Activated naive CD8-positive, alpha-beta T cell treated with anti-CD3 and anti-CD28 coated beads, Interleukin-2, amount 10 ng/mL, durations not matched to agents 7 days and 5 days (primary cell): ENCODE results near the gene SOCS3. TPM values are rescaled to one million over a fixed set of nuclear protein-coding genes. Genes with fewer than 3 reads are reported as not detected.

Experiments used
- ATAC-seq: fragments of 150-1000 bp; cut with Tn5 transposase; one replicate; pipeline ENCODE4 v1.10.0; 2021; ENCODE audit warnings: low read depth, moderate library complexity
- POLR2A ChIA-PET: fragments of 350-600 bp; sonication (Branson Sonifier 250); formaldehyde crosslinking; loops from one replicate; lab custom pipeline; 2021; ENCODE audit warnings: antibody characterized with exemption; lab: Charles Lee
- DNase-seq: peaks from one replicate; pipeline ENCODE4 v3.0.0; 2021
- H3K27ac Mint-ChIP-seq: one replicate; pipeline ENCODE4 v1.8.0; 2022; ENCODE audit warnings: mild to moderate bottlenecking, mixed read lengths
- H3K27me3 Mint-ChIP-seq: one replicate; pipeline ENCODE4 v1.8.0; 2022; ENCODE audit warnings: mild to moderate bottlenecking, moderate library complexity, mixed read lengths
- H3K36me3 Mint-ChIP-seq: one replicate; pipeline ENCODE4 v1.8.0; 2021; ENCODE audit warnings: mild to moderate bottlenecking, mixed read lengths
- H3K4me1 Mint-ChIP-seq: one replicate; pipeline ENCODE4 v1.8.0; 2021; ENCODE audit warnings: mixed read lengths
- H3K4me3 Mint-ChIP-seq: one replicate; pipeline ENCODE4 v1.8.0; 2022; ENCODE audit warnings: mild to moderate bottlenecking, moderate library complexity, mixed read lengths
- H3K9me3 Mint-ChIP-seq: one replicate; pipeline ENCODE4 v1.8.0; 2021; ENCODE audit warnings: mixed read lengths
- total RNA-seq, 2 experiments: library from RNA; stranded (reverse); gene quantifications; one replicate each; pipeline ENCODE4 v1.2.3, GENCODE V29; 2021

SOCS3 gene
- total RNA-seq, 2 experiments from 2014 or later = 6.6 to 6.7 TPM

GRCh38 chr17:78369791-78370381 is 10.0 kb upstream of the SOCS3 start:
- Mint-ChIP-seq H3K4me3 (no peak overlapping the region), H3K27me3 (peaks cover 21% of the 10 kb centered on the region), H3K9me3 (no peaks in the 10 kb centered on the region), H3K4me1 (peaks cover 3% of the 10 kb centered on the region), H3K27ac (no peak overlapping the region), H3K36me3 (no peaks in the 10 kb centered on the region)
- no peak for DNase-seq
- ATAC-seq = no peak
- POLR2A ChIA-PET = interaction anchor here (0.7 kb wide), 1 partner anchor 9 kb away, joined by 3 read pairs; the partner anchor contains the start of gene PGS1

GRCh38 chr17:78368854-78369495 is 9.1 kb upstream of the SOCS3 start:
- POLR2A ChIA-PET = interaction anchor here (0.6 to 1.4 kb wide), 2 partner anchors 9 to 31 kb away, joined by 3 to 5 read pairs; partner anchors contain the start of gene PGS1
- Mint-ChIP-seq H3K27me3 (peaks cover 29% of the 10 kb centered on the region), H3K4me3 (no peak overlapping the region), H3K27ac (no peak overlapping the region), H3K9me3 (no peaks in the 10 kb centered on the region), H3K36me3 (no peaks in the 10 kb centered on the region), H3K4me1 (peaks cover 9% of the 10 kb centered on the region)
- no peak for ATAC-seq
- DNase-seq = no peak

GRCh38 chr17:78368348-78368747 is 8.5 kb upstream of the SOCS3 start:
- DNase-seq (no peak), ATAC-seq (no peak)
- H3K9me3 Mint-ChIP-seq = no peaks in the 10 kb centered on the region
- no peaks in the 10 kb centered on the region for H3K36me3 Mint-ChIP-seq
- no peak overlapping the region for H3K27ac Mint-ChIP-seq
- POLR2A ChIA-PET = interaction anchor here (0.6 to 1.4 kb wide), 2 partner anchors 10 to 32 kb away, joined by 3 to 5 read pairs; partner anchors contain the start of gene PGS1
- peaks cover 9% of the 10 kb centered on the region for H3K4me1 Mint-ChIP-seq
- no peak overlapping the region for H3K4me3 Mint-ChIP-seq
- H3K27me3 Mint-ChIP-seq = peaks cover 34% of the 10 kb centered on the region

- no peak overlapping the region for H3K27ac Mint-ChIP-seq
- H3K27me3 Mint-ChIP-seq = peaks cover 42% of the 10 kb centered on the region
- POLR2A ChIA-PET = no interaction called here
- ATAC-seq (no peak), DNase-seq (no peak)
- no peaks in the 10 kb centered on the region for H3K9me3 Mint-ChIP-seq
- peaks cover 9% of the 10 kb centered on the region for H3K4me1 Mint-ChIP-seq
- H3K4me3 Mint-ChIP-seq = no peak overlapping the region
- no peaks in the 10 kb centered on the region for H3K36me3 Mint-ChIP-seq
Observed at GRCh38 chr17:78367193-78367592, 7.3 kb upstream of the SOCS3 start.

GRCh38 chr17:78366109-78366848 is 6.4 kb upstream of the SOCS3 start:
- no peak for ATAC-seq
- POLR2A ChIA-PET = no interaction called here
- Mint-ChIP-seq H3K9me3 (no peaks in the 10 kb centered on the region), H3K4me3 (no peak overlapping the region), H3K4me1 (peaks cover 9% of the 10 kb centered on the region), H3K27me3 (peaks cover 42% of the 10 kb centered on the region), H3K27ac (no peak overlapping the region), H3K36me3 (no peaks in the 10 kb centered on the region)
- DNase-seq = no peak

GRCh38 chr17:78365561-78366108 is 5.8 kb upstream of the SOCS3 start:
- no peaks in the 10 kb centered on the region for H3K36me3 Mint-ChIP-seq
- H3K4me1 Mint-ChIP-seq = peaks cover 15% of the 10 kb centered on the region
- DNase-seq = no peak
- no peak overlapping the region for H3K4me3 Mint-ChIP-seq
- no peak overlapping the region for H3K27ac Mint-ChIP-seq
- no peaks in the 10 kb centered on the region for H3K9me3 Mint-ChIP-seq
- H3K27me3 Mint-ChIP-seq = peaks cover 42% of the 10 kb centered on the region
- POLR2A ChIA-PET = interaction anchor here (1.0 kb wide), 2 partner anchors 14 to 21 kb away, joined by 3 to 5 read pairs; no protein-coding TSS in a partner anchor
- no peak for ATAC-seq

GRCh38 chr17:78364436-78365281 is 4.8 kb upstream of the SOCS3 start:
- POLR2A ChIA-PET = interaction anchor here (1.0 kb wide), 2 partner anchors 15 to 21 kb away, joined by 3 to 5 read pairs; no protein-coding TSS in a partner anchor
- H3K36me3 Mint-ChIP-seq = no peaks in the 10 kb centered on the region
- peaks cover 15% of the 10 kb centered on the region for H3K4me1 Mint-ChIP-seq
- peak; percentile 53 for DNase-seq
- peaks cover 38% of the 10 kb centered on the region for H3K27me3 Mint-ChIP-seq
- no peak for ATAC-seq
- no peak overlapping the region for H3K27ac Mint-ChIP-seq
- no peaks in the 10 kb centered on the region for H3K9me3 Mint-ChIP-seq
- H3K4me3 Mint-ChIP-seq = no peak overlapping the region

GRCh38 chr17:78362671-78363070 is 2.8 kb upstream of the SOCS3 start:
- Mint-ChIP-seq H3K27me3 (peaks cover 38% of the 10 kb centered on the region), H3K4me1 (peaks cover 24% of the 10 kb centered on the region), H3K36me3 (peaks cover 3% of the 10 kb centered on the region), H3K27ac (no peak overlapping the region), H3K4me3 (no peak overlapping the region), H3K9me3 (no peaks in the 10 kb centered on the region)
- POLR2A ChIA-PET = interaction anchor here (1.1 to 1.5 kb wide), 3 partner anchors 52 to 111 kb away, joined by 3 to 4 read pairs (median 3); no protein-coding TSS in a partner anchor
- DNase-seq = no peak
- no peak for ATAC-seq

GRCh38 chr17:78362232-78362631 is 2.4 kb upstream of the SOCS3 start:
- Mint-ChIP-seq H3K27me3 (peaks cover 35% of the 10 kb centered on the region), H3K9me3 (no peaks in the 10 kb centered on the region), H3K36me3 (peaks cover 3% of the 10 kb centered on the region), H3K4me1 (peaks cover 28% of the 10 kb centered on the region), H3K27ac (no peak overlapping the region), H3K4me3 (no peak overlapping the region)
- DNase-seq = no peak
- ATAC-seq = no peak
- POLR2A ChIA-PET = interaction anchor here (0.7 to 1.5 kb wide), 3 partner anchors 53 to 60 kb away, joined by 3 to 4 read pairs (median 3); no protein-coding TSS in a partner anchor

GRCh38 chr17:78361225-78361701 is 1.4 kb upstream of the SOCS3 start:
- Mint-ChIP-seq H3K9me3 (no peaks in the 10 kb centered on the region), H3K27me3 (peaks cover 30% of the 10 kb centered on the region), H3K4me3 (no peak overlapping the region), H3K4me1 (peaks cover 35% of the 10 kb centered on the region), H3K36me3 (peaks cover 5% of the 10 kb centered on the region), H3K27ac (no peak overlapping the region)
- DNase-seq = no peak
- no peak for ATAC-seq
- POLR2A ChIA-PET = interaction anchor here (0.6 to 3.7 kb wide), 7 partner anchors 18 to 110 kb away, joined by 3 to 18 read pairs (median 8); no protein-coding TSS in a partner anchor

GRCh38 chr17:78360371-78361224 is 721 bp upstream of the SOCS3 start:
- H3K4me3 Mint-ChIP-seq = peak overlapping the region; percentile 87
- DNase-seq (peak; percentile 97), ATAC-seq (peak; percentile 25)
- H3K27ac Mint-ChIP-seq = peak overlapping the region; percentile 89
- POLR2A ChIA-PET = interaction anchor here (0.6 to 3.7 kb wide), 8 partner anchors 13 to 109 kb away, joined by 3 to 18 read pairs (median 6); no protein-coding TSS in a partner anchor
- H3K9me3 Mint-ChIP-seq = no peaks in the 10 kb centered on the region
- peaks cover 26% of the 10 kb centered on the region for H3K27me3 Mint-ChIP-seq
- peaks cover 41% of the 10 kb centered on the region for H3K4me1 Mint-ChIP-seq
- H3K36me3 Mint-ChIP-seq = peaks cover 5% of the 10 kb centered on the region
